GM11168 (cell line): ENCODE data around the gene COQ10A.

Experiments used
- in situ Hi-C: fragments of 300-500 bp; cut with MboI; formaldehyde crosslinking; loops from one replicate; pipeline ENCODE4 v1.12.0; 2022; ENCODE audit warnings: low sequenced_read_pairs; ENCODE audit not compliant: unreplicated experiment

COQ10A gene

GRCh38 chr12:56266693-56267442, at the start of gene COQ10A:
TSS of gene COQ10A (plus strand) at chr12:56266942. CDS start at chr12:56267119, 177 bp downstream.
- in situ Hi-C loops, result no loop called here

DNA sequence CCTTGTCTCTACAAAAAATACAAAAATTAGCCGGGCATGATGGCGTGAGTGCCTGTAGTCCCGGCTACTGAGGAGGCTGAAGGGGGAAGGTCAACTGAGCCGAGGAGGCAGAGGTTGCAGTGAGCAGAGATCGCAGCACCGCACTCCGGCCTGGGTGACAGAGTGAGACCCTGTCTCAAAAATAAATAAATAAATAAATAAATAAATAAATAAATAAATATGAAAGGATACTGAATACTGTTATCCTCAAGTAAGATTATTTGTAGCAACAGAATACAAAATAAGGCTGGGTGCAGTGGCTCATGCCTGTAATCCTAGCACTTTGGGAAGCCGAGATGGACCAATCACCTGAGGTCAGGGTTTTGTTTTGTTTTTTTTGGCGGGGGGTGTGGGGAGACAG, 46.9 kb upstream of the COQ10A start:
- in situ Hi-C loops, result no loop called here

- in situ Hi-C loops, result no loop called here
Observed at GRCh38 chr12:56220611-56221231, 46.0 kb upstream of the COQ10A start.

DNA sequence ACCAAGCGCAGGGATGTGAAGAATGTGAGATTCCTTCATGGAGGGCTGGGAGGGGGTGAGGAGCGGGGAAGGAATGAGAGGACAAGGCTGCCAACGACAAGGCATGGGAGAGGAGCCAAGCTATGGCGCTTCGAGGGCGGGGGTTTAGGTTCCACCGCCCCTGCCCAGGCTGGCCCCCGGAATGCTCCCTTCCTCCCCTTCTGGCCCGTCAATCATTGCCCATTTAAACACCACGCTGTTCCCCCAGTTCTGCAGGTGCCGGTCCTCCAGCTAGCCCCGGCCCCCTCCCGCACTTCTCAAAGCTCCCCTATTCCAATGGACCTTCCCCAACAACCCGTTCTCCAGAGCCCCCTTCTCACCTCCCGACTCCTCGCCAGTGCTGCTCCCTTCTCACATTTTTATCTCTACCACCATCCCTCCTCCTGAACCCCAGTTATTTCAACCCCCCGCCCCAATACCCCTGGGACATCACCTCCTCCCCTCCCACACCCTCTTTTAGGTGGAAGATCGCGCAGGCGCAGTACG, 45.4 kb upstream of the COQ10A start:
- in situ Hi-C loops, result no loop called here

DNA sequence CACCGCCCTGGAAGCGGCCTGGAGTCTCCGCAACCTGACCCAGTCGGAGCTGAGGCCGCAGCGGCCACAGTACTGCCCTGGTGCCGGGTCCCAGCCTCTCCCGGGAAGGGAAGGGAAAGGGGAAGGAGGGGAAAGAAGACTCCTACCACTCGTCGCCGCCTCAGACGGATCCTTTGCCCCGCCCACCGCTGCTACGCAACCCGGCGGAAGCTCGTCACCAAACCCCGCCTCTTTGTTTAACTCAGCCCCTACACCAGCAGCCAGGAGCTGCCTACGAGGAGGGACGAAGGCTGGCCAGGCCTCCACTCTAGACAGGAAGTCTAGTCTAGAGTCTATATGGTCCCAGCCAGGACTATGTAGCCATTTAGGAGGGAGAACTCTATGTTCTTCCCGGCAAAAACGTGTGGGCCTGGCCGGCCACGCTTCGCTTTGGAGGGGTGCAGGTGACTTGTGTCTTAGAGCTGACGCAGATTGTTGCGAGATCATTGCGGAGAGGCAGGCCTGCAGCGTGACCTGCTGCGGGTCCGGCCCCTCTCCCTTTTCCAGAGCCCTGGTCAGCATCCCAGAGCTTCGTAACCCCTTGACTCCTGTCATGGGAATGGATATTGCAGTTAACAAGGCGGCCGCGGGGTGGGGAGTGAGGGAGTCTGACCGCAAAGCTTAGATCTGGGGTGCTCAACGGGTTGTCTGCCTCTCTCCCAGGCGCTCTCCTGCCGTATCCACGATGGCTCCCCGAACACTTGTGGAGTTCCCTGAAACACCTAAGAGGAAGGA, 44.8 kb upstream of the COQ10A start, which contains the start of gene RNF41:
TSS of gene RNF41 (minus strand) at position 166 of the 774 bp plus-strand sequence. CDS start 7,875 bp downstream, outside the sequence.
- in situ Hi-C loops, result no loop called here

GRCh38 chr12:56222531-56222895, 44.2 kb upstream of the COQ10A start:
- in situ Hi-C loops, result no loop called here

GRCh38 chr12:56223571-56224101, 43.1 kb upstream of the COQ10A start:
- in situ Hi-C loops, result no loop called here

- in situ Hi-C loops, result no loop called here
Observed at GRCh38 chr12:56224102-56224701, 42.5 kb upstream of the COQ10A start, which contains the start of gene NABP2. TSS of gene NABP2 (plus strand) at chr12:56224342. CDS start at chr12:56224857, 515 bp downstream.

DNA sequence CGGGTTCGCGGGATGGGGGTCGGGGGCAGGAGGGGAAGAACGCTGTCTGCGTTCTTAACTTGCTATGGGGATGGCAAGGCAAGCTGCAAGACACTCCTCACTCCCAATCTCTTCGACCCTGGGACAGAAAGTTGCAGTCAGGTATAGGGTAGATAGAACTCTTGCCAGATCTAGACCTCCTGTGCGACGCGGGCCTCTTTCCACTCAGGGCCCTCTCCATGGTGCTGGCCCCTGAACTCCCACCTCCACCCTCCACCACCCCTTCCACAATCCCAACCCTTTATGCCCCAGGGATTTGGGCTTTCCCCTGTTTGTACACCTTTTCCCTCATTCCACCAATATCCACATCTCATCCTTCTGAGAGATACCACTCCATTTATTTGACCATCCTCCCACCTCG, 41.8 kb upstream of the COQ10A start:
- in situ Hi-C loops, result no loop called here

DNA sequence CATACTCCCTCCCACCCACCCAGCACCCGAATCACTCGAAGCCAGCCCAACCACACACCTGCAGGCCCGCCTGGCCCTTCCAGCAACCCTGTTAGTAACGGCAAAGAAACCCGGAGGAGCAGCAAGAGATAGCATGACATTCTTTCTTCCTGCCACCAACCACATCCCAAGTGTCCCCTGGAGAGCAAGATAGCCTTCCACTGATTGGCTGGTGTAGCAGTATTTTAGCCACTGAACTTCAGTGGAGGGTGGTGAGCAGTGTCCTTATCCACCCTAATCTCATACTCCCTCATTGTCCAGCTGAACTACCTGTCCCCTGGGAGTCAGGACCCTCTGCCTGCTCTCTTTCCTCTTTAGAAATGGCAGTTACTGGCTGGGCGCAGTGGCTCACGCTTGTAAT, 37.7 kb upstream of the COQ10A start:
- in situ Hi-C loops, result no loop called here

- in situ Hi-C loops, result no loop called here
Observed at GRCh38 chr12:56229916-56230431, 36.8 kb upstream of the COQ10A start, which contains the start of gene SLC39A5. TSS of gene SLC39A5 (plus strand) at chr12:56230051. CDS start at chr12:56231275, 1,224 bp downstream.

DNA sequence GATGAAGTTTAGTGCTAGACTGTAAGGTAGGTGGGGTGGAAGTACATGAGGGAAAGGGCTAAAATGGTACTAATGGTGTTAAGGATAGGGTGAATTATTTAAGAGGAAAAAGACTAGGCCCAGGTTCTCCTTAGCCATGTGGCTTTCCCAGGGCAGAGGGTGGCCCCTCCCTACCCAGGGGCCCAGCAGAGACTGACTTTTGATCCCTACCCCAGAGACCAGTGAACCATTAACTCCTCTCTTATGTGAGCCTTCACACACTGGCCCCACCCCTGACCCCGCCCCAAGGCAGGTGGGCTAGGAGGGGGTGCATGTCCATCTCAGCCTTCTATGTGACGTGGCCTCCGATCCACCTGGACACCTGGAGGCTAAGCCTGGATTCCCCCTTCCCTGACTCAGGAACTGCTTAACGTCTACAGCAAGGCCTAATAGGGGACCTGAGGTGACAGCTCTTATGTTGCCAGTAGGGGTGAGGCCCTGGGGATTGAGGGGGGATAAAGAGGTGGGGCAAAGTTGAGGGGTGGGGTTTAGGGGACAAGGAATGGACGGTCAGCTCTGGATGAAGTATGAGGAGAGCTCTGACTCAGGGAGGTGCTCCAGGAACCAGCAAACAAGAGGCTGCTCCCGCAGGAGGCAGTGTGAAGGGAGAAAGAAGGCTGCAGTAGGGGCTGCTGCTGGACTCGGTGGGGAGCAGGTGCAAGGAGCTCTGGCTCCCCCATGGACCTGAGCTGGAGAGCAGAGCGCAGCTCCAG, 36.1 kb upstream of the COQ10A start:
- in situ Hi-C loops, result no loop called here

- in situ Hi-C loops, result no loop called here
Observed at GRCh38 chr12:56231184-56231582, 35.6 kb upstream of the COQ10A start.

GRCh38 chr12:56234746-56235436, 31.9 kb upstream of the COQ10A start:
- in situ Hi-C loops, result no loop called here

DNA sequence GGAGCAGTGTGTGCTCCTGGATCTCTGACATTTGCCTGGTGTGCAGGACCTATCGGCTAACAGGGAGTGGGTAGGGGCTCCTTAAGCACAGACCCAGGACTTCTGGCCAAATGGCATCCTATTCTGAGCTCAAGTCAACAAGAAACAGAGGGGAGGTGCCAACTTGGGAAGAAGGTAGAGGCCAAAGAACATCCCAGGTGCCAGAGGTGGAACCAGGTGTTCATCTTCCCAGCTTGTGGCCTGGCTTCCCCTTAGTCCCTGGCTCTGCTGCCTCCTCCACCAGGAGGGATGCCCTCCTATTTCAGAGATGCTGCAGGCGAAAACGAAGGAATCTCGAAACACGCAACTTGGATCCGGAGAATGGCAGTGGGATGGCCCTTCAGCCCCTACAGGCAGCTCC, 30.7 kb upstream of the COQ10A start:
- in situ Hi-C loops, result no loop called here

- in situ Hi-C loops, result no loop called here
Observed at GRCh38 chr12:56236985-56237384, 29.8 kb upstream of the COQ10A start.

DNA sequence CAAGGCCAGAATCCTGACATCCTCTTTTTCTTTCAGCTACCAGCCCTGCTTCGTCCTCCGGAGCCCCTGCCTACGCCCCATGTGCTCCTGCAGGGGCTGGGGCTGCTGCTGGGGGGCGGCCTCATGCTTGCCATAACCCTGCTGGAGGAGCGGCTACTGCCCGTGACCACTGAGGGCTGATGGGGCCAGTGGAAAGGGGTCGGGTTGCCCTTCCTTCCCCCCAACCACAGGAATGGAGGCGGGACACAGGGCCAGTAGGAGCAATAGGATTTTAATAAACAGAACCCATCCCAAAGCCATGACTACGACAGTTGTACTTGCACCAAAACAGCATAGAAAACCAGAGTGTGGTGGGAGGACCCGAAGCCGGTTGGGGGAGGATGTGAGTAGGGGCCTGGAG, 29.2 kb upstream of the COQ10A start:
- in situ Hi-C loops, result no loop called here
